ENCODE measurements around the gene CD48.
"Not testable (repeated sequence)": the region's sequence is repeated elsewhere in the genome, so short reads cannot be mapped to it uniquely, and the experiment has no call there.

Gene CD48

DNA sequence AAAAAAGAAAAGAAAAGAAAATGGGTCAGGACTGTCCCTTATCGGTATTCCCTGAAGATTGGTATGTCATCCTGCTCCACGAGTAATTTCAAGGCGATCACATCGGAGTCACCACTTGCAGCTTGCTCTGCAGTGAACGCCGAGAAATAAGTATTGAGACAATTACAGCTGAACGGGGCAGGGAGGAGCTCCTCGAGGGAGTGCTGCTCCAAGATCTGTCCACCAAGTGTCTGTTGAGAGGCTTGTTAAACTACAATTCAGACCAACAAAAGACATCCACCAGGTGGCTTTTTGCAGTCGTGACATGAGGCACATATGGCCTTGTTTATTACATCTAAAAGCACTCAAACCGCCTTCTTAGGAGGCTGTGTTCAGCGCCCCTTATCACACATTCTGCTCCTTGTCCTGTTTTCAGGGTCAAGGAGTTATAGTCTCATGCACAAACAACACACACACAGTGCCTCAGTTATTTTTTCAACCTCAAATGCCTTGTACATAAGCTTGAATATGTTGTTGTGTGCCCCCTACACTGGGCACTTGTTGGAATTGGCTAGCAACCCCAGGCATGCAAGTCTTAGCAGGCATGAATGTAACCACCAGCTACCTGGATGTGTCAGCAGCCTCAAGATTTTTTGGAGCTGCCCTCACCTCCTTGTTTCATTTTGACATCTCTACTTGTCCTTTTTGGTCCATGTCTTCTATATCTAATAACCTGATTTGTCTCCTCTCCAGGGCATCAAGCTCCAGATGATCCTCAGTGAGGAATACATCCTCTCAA lies 13.0 kb upstream of the CD48 start:
- H3K4me1 ChIP-seq (ENCODE audit: control insufficient read depth, insufficient read depth, low read length), result peaks cover 13% of the 10 kb centered on the region
- DNase-seq (ENCODE audit: low read depth), result no peak
- H3K27me3 ChIP-seq (replicated peaks; ENCODE audit: control insufficient read depth, insufficient read depth, low read length), result peaks cover 14% of the 10 kb centered on the region
- no peak overlapping the region for H3K4me3 ChIP-seq (ENCODE audit: low read length)
- no peaks in the 10 kb centered on the region for H3K36me3 ChIP-seq (ENCODE audit: control insufficient read depth, insufficient read depth, low read length, severe bottlenecking)
- H3K9me3 ChIP-seq (ENCODE audit: control insufficient read depth, low read length), result no peaks in the 10 kb centered on the region
- no peak overlapping the region for H3K9ac ChIP-seq (ENCODE audit: low read length)

DNA sequence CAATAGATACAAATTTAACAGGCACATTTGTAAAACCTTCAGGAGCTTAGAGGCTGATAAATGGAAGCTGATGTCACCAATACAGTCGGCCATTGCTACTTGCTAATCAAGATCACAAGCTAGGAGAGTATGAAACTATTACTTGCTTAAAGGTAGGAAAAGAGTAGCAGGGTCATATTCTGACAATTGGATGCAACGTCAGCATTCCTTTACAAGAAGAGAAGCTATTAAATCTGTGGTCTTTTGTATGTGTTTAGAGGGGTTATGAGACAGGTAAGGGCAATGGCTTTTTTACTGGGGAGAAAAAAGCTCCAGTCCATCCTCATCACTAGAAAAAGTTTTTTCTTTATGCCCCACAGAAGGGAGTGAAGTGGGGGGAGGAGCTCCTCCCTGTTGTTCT lies 11.7 kb upstream of the CD48 start:
- no peak overlapping the region for H3K4me3 ChIP-seq (ENCODE audit: low read length)
- no peaks in the 10 kb centered on the region for H3K36me3 ChIP-seq (ENCODE audit: control insufficient read depth, insufficient read depth, low read length, severe bottlenecking)
- no peak overlapping the region for H3K9ac ChIP-seq (ENCODE audit: low read length)
- no peak for DNase-seq (ENCODE audit: low read depth)
- H3K9me3 ChIP-seq (ENCODE audit: control insufficient read depth, low read length), result no peaks in the 10 kb centered on the region
- H3K4me1 ChIP-seq (ENCODE audit: control insufficient read depth, insufficient read depth, low read length), result peaks cover 13% of the 10 kb centered on the region
- H3K27me3 ChIP-seq (replicated peaks; ENCODE audit: control insufficient read depth, insufficient read depth, low read length), result peaks cover 9% of the 10 kb centered on the region

DNA sequence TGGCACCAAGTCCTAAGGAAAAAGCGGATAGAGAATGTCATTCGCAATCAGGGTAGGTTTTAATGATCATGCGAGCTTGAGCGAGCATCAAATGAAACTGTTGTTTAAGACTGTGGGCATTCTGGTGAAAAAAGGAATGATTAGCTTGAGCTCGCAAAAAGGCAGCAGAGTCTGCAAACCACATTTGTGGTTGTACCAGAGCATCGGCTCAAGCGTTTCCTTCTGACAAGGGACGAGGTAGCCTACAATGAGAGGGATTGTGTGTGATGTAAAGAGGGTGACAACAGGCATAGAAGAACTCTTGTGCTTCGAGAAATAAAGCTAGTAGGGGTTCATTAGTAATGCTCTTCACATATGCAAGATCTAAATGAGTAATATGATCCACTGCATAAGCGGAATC lies 11.1 kb upstream of the CD48 start:
- Histone ChIP-seq H3K4me3 (ENCODE audit: low read length) (no peak overlapping the region), H3K27me3 (replicated peaks; ENCODE audit: control insufficient read depth, insufficient read depth, low read length) (peaks cover 9% of the 10 kb centered on the region), H3K36me3 (ENCODE audit: control insufficient read depth, insufficient read depth, low read length, severe bottlenecking) (no peaks in the 10 kb centered on the region), H3K4me1 (ENCODE audit: control insufficient read depth, insufficient read depth, low read length) (peaks cover 13% of the 10 kb centered on the region), H3K9ac (ENCODE audit: low read length) (no peak overlapping the region), H3K9me3 (ENCODE audit: control insufficient read depth, low read length) (no peaks in the 10 kb centered on the region)
- no peak for DNase-seq (ENCODE audit: low read depth)

DNA sequence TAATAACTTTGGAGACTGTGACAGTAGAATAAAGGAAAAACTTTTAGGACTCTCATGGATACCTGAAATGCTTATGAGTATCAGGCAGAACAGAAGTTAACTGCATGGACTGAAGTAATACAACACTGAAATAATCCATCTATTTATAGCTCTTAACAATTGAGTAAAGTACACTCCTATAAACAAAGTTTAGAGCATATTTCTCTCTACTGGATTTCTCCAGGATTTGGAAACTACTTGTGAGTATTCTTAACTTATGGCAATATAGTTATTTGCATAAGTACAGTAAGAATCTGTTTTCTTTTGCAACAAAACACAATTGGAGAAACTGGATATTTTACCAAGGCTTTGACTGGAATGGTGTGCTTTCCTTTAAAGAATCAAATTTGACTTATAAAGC lies 9.9 kb upstream of the CD48 start:
- no peaks in the 10 kb centered on the region for H3K9me3 ChIP-seq (ENCODE audit: control insufficient read depth, low read length)
- no peak overlapping the region for H3K4me3 ChIP-seq (ENCODE audit: low read length)
- H3K36me3 ChIP-seq (ENCODE audit: control insufficient read depth, insufficient read depth, low read length, severe bottlenecking), result no peaks in the 10 kb centered on the region
- peaks cover 19% of the 10 kb centered on the region for H3K27me3 ChIP-seq (replicated peaks; ENCODE audit: control insufficient read depth, insufficient read depth, low read length)
- no peak overlapping the region for H3K9ac ChIP-seq (ENCODE audit: low read length)
- H3K4me1 ChIP-seq (ENCODE audit: control insufficient read depth, insufficient read depth, low read length), result peaks cover 5% of the 10 kb centered on the region
- DNase-seq (ENCODE audit: low read depth), result no peak

DNA sequence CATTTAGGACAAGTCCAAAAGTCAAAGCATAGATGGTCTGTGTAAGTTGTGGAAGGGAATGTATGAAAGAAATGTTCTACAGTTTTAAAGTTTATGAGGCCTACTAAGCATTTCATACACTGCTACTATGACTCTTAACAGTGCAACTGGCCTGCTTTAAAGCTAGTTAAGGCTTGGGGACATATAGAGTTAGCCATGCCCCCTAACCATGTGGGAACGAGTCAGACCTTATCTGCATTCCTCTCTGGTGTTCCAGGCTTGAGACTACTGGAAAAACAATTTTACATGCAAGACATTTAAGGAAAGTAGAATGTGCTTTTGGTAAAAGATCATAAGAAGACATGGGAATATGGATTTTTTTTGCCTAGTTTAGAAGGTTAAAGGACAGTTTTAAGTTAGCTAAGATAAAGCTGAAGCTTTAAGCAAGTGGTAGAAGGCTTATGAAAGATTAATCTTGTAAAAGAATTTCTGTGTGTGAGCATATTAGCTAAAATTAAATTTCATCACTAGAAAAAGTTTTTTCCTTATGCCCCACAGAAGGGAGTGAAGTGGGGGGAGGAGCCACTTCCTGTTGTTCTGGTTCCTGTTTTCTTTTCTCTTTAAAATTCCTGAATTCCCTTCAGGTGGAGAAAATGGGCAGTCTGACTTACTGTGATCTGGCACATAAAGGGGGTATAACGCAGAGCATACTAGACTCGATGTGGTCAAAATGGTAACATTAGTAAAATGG lies 8.9 kb upstream of the CD48 start:
- no peaks in the 10 kb centered on the region for H3K9me3 ChIP-seq (ENCODE audit: control insufficient read depth, low read length)
- H3K9ac ChIP-seq (ENCODE audit: low read length), result no peak overlapping the region
- no peak overlapping the region for H3K4me3 ChIP-seq (ENCODE audit: low read length)
- H3K4me1 ChIP-seq (ENCODE audit: control insufficient read depth, insufficient read depth, low read length), result no peaks in the 10 kb centered on the region
- DNase-seq (ENCODE audit: low read depth), result no peak
- peaks cover 20% of the 10 kb centered on the region for H3K27me3 ChIP-seq (replicated peaks; ENCODE audit: control insufficient read depth, insufficient read depth, low read length)
- no peaks in the 10 kb centered on the region for H3K36me3 ChIP-seq (ENCODE audit: control insufficient read depth, insufficient read depth, low read length, severe bottlenecking)

DNA sequence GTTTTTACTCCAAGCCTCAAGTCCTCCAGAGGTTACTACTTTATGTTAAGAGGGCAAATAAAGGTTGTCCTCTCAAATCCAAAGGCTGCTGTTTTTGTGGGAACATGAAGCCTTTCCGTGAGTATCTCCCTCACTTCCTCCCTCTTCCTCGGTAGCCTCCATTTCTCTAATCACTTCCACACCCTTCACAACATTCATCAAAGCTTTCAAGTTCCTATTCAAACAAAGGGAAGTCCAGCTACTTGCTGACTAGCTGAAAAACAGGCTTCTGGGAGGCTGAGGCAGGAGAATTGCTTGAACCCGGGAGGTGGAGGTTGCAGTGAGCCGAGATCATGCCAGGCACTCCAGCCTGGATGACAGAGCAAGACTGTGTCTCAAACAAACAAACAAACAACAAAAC lies 6.6 kb upstream of the CD48 start:
- no peaks in the 10 kb centered on the region for H3K4me1 ChIP-seq (ENCODE audit: control insufficient read depth, insufficient read depth, low read length)
- H3K36me3 ChIP-seq (ENCODE audit: control insufficient read depth, insufficient read depth, low read length, severe bottlenecking), result no peaks in the 10 kb centered on the region
- H3K9ac ChIP-seq (ENCODE audit: low read length), result no peak overlapping the region
- no peak for DNase-seq (ENCODE audit: low read depth)
- H3K9me3 ChIP-seq (ENCODE audit: control insufficient read depth, low read length), result no peaks in the 10 kb centered on the region
- peaks cover 15% of the 10 kb centered on the region for H3K27me3 ChIP-seq (replicated peaks; ENCODE audit: control insufficient read depth, insufficient read depth, low read length)
- no peak overlapping the region for H3K4me3 ChIP-seq (ENCODE audit: low read length)

DNA sequence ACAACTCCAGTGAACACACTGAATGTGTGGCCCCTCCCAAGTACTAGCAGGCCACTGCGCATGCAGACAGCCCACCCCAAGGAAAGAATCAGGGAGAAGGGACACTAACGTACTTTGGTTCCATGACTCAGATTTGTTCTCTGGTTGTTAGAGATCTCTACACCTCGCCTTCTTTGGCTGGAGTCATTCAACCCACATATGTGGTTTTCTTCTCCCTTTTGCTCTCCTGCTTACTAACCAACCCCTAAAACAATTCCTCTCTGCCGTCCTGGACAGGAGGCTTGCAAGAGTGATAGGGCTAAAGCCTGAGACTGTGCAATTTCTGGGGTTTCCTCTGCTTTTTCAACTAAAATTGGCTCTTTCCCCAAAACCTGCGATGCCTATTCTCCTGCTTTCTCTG lies 5.7 kb upstream of the CD48 start:
- Histone ChIP-seq H3K36me3 (ENCODE audit: control insufficient read depth, insufficient read depth, low read length, severe bottlenecking) (no peaks in the 10 kb centered on the region), H3K9me3 (ENCODE audit: control insufficient read depth, low read length) (no peaks in the 10 kb centered on the region), H3K27me3 (replicated peaks; ENCODE audit: control insufficient read depth, insufficient read depth, low read length) (peaks cover 19% of the 10 kb centered on the region), H3K4me1 (ENCODE audit: control insufficient read depth, insufficient read depth, low read length) (no peaks in the 10 kb centered on the region), H3K4me3 (ENCODE audit: low read length) (no peak overlapping the region), H3K9ac (ENCODE audit: low read length) (no peak overlapping the region)
- DNase-seq (ENCODE audit: low read depth), result no peak

DNA sequence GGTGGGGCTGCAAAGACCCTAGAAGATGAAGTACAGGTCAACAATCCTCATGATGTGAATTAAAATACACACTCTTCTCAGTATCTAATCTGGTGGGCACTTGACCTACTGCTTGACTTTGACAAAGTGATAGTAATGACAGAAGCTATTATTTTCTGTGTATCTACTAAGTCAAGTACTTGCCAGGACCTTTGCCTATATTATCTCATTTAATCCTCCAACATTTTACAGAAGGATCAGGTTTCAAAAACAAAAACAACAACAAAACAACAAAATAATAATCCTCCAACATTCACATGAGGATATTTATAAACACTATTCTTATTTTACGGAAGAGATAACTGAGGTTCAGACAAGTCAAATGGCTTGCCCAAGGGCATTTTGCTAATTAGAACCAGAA lies 4.4 kb upstream of the CD48 start:
- H3K9me3 ChIP-seq (ENCODE audit: control insufficient read depth, low read length), result no peaks in the 10 kb centered on the region
- no peak for DNase-seq (ENCODE audit: low read depth)
- H3K4me1 ChIP-seq (ENCODE audit: control insufficient read depth, insufficient read depth, low read length), result no peaks in the 10 kb centered on the region
- H3K9ac ChIP-seq (ENCODE audit: low read length), result no peak overlapping the region
- no peak overlapping the region for H3K4me3 ChIP-seq (ENCODE audit: low read length)
- peaks cover 31% of the 10 kb centered on the region for H3K27me3 ChIP-seq (replicated peaks; ENCODE audit: control insufficient read depth, insufficient read depth, low read length)
- no peaks in the 10 kb centered on the region for H3K36me3 ChIP-seq (ENCODE audit: control insufficient read depth, insufficient read depth, low read length, severe bottlenecking)

DNA sequence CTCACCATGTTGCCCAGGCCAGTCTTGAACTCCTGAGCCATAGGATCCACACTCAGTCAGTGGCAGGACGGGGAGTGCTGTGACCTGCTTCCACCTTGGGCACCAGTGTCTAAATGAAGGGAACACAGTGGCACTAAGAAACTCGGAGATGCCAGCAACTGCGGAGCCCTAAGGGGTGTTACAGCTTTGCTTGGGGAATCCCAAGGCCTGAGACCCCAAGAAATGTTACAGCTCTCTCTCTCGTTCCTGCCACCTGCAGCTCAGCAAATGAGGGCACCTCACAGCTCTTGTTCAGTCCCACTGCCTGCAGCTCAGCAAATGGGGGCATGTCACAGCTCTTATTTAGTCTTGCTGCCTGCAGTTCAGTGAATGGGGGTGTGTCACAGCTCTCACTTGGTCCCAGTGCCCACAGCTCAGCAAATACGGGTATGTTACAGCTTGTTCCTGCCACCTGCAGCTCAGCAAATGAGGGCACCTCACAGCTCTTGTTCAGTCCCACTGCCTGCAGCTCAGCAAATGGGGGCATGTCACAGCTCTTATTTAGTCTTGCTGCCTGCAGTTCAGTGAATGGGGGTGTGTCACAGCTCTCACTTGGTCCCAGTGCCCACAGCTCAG lies 2.5 kb upstream of the CD48 start:
- not testable (repeated sequence) for H3K4me3 ChIP-seq (ENCODE audit: low read length); H3K9me3 ChIP-seq (ENCODE audit: control insufficient read depth, low read length); H3K36me3 ChIP-seq (ENCODE audit: control insufficient read depth, insufficient read depth, low read length, severe bottlenecking); H3K9ac ChIP-seq (ENCODE audit: low read length); DNase-seq (ENCODE audit: low read depth); H3K4me1 ChIP-seq (ENCODE audit: control insufficient read depth, insufficient read depth, low read length)
- H3K27me3 ChIP-seq (replicated peaks; ENCODE audit: control insufficient read depth, insufficient read depth, low read length), result peaks cover 38% of the 10 kb centered on the region

DNA sequence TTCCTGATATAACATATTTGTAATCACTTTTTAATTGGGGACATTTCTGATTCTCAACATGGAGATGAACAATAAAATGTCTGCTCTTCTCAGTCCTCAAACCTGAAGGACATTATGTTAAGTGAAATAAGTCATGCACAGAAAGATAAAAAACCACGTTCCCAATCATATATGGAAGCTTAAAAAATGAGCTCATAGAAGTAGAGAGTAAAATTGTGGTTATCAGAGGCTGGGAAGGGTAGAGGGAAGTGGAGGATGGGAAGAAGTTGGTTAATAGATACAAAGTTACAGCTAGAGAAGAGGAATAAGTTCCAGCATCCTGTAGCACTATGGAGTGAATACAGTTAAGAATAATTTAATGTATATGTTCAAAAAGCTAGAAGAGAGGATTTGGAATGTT lies 1.5 kb upstream of the CD48 start:
- Histone ChIP-seq H3K9me3 (ENCODE audit: control insufficient read depth, low read length) (no peaks in the 10 kb centered on the region), H3K9ac (ENCODE audit: low read length) (no peak overlapping the region), H3K4me3 (ENCODE audit: low read length) (no peak overlapping the region), H3K27me3 (replicated peaks; ENCODE audit: control insufficient read depth, insufficient read depth, low read length) (peaks cover 42% of the 10 kb centered on the region), H3K36me3 (ENCODE audit: control insufficient read depth, insufficient read depth, low read length, severe bottlenecking) (no peaks in the 10 kb centered on the region), H3K4me1 (ENCODE audit: control insufficient read depth, insufficient read depth, low read length) (no peaks in the 10 kb centered on the region)
- DNase-seq (ENCODE audit: low read depth), result no peak

DNA sequence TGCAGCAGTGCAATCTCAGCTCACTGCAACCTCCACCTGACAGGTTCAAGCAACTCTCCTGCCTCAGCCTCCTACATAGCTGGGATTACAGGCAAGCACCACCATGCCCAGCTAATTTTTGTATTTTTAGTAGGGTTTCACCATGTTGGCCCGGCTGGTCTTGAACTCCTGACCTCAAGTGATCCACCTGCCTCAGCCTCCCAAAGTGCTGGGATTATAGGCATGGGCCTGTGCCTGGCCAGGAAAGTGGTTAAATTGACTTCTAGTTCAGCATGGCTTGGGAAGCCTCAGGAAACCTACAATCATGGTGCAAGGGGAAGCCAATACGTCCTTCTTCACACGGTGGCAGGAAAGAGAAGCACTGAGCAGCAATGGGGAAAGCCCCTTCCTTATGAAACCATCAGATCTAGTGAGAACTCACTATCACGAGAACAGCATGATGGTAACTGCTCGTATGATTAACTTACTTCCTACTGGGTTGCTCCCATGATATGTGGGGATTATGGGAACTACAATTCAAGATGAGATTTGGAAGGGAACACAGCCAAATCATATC lies 981 bp upstream of the CD48 start:
- not testable (repeated sequence) for H3K9me3 ChIP-seq (ENCODE audit: control insufficient read depth, low read length); H3K9ac ChIP-seq (ENCODE audit: low read length); H3K4me1 ChIP-seq (ENCODE audit: control insufficient read depth, insufficient read depth, low read length); H3K36me3 ChIP-seq (ENCODE audit: control insufficient read depth, insufficient read depth, low read length, severe bottlenecking); H3K4me3 ChIP-seq (ENCODE audit: low read length); DNase-seq (ENCODE audit: low read depth)
- peaks cover 44% of the 10 kb centered on the region for H3K27me3 ChIP-seq (replicated peaks; ENCODE audit: control insufficient read depth, insufficient read depth, low read length)
